Stomach smooth muscle (tissue), 2 donors: ENCODE measurements around the gene GUCD1.

Source experiments
- H3K27ac ChIP-seq: one replicate; pipeline ENCODE4 v1.7.0; 2013; ENCODE audit warnings: mild to moderate bottlenecking, low read length, inconsistent platforms
- H3K27me3 ChIP-seq, 2 donors: one replicate each; pipeline ENCODE4 v1.7.0; 2013; ENCODE audit warnings: low read length in 2 of 2; ENCODE audit not compliant: insufficient read depth in 2 of 2, control insufficient read depth in 1 of 2
- H3K36me3 ChIP-seq, 2 donors: one replicate each; pipeline ENCODE4 v1.7.0; 2013; ENCODE audit warnings: low read length in 2 of 2; ENCODE audit not compliant: control insufficient read depth in 2 of 2, insufficient read depth in 2 of 2
- H3K4me1 ChIP-seq: one replicate; pipeline ENCODE4 v1.7.0; 2013; ENCODE audit warnings: low read length; ENCODE audit not compliant: control insufficient read depth, insufficient read depth
- H3K4me3 ChIP-seq, 2 donors: one replicate each; pipeline ENCODE4 v1.7.0; 2013; ENCODE audit warnings: low read length in 2 of 2
- H3K9ac ChIP-seq, 2 donors: one replicate each; pipeline ENCODE4 v1.7.0; 2013; ENCODE audit warnings: low read length in 2 of 2, mild to moderate bottlenecking in 1 of 2
- H3K9me3 ChIP-seq, 2 donors: one replicate each; pipeline ENCODE4 v1.7.0; 2013; ENCODE audit warnings: low read length in 2 of 2; ENCODE audit not compliant: control insufficient read depth in 2 of 2
- donor health status: healthy.
- donor health status: Pancreatic carcinoma.

GUCD1 gene

DNA sequence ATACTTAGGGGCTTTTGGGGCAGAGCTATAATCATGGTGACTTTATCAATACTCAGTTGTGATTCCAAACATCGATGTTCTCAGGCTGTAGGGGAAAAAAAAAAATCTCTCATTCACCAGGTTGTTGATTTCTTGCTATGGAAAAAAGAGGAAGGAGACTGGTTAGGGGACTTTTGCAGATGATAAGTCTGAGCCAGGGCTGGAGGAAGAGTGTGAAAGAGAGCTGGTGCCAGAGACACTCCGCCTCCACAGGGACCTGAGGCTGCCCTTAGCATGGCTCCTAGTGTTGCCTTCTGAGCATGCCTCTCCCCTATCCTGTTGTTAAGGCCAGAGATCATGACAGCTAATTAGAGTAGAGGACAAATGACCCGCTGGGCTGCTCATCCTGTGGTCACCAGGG, 42.9 kb downstream of the GUCD1 start:
- no peaks in the 10 kb centered on the region for H3K9me3 ChIP-seq
- no peaks in the 10 kb centered on the region for H3K36me3 ChIP-seq
- no peak overlapping the region for H3K4me3 ChIP-seq
- no peak overlapping the region for H3K27ac ChIP-seq
- peaks cover 18% of the 10 kb centered on the region for H3K4me1 ChIP-seq
- no peak overlapping the region for H3K9ac ChIP-seq
- peaks cover 0 to 4% of the 10 kb centered on the region in 2 donors for H3K27me3 ChIP-seq

DNA sequence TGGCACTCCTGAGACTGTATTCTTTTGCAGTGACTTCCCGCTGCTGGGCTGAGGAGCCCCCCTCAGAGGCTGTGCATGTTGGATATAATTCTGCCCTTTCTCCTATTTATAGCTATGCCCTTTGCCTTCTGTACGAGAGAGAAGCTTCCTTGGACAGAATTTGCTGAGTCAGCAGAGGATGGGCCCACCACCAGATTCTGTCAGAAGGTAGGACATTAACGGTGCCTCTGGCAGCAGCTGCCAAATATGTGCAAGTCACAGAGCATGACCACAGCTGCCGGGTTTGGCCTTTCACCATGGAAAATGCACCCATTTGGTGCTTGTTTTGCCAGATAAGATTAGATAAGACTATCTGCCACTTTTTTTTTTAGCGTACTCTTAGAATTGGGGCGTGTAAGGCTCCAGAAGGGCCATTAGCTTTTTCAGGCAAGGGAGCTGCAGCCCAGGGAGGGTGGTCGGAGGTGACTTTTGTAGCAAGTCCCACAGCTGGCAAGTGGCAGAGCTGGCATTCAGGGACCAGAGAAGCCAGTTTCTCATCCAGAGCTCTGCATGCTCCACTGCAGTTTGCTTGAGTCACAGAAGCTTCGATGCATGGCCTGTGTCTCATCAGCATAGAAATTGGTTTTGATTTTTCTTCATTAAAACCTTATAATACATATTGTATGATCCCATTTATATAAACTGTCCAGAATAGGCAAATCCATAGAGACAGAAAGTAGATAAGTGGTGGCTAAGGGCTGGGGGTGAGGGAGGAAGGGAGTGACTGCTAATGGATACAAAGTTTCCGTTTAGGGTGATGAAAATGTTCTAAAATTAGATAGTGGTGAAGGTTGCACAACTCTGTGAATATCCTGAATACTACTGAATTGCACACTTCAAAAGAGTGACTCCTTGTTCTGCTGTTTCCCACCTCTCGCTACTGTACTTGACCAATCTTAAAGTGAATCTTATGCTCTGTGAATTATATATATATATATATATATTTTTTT, 44.0 kb downstream of the GUCD1 start:
- Histone ChIP-seq H3K27ac (no peak overlapping the region), H3K9ac (no peak overlapping the region), H3K27me3 (peaks cover 0 to 4% of the 10 kb centered on the region in 2 donors), H3K4me1 (peaks cover 16% of the 10 kb centered on the region), H3K36me3 (no peaks in the 10 kb centered on the region), H3K9me3 (no peaks in the 10 kb centered on the region), H3K4me3 (no peak overlapping the region)

- Histone ChIP-seq H3K9me3 (no peaks in the 10 kb centered on the region), H3K27me3 (no peaks in the 10 kb centered on the region), H3K9ac (no peak overlapping the region), H3K27ac (no peak overlapping the region), H3K4me3 (no peak overlapping the region), H3K36me3 (no peaks in the 10 kb centered on the region), H3K4me1 (peaks cover 14% of the 10 kb centered on the region)
These were observed 47.2 kb downstream of the GUCD1 start for GRCh38 chr22:24507716-24508115.

DNA sequence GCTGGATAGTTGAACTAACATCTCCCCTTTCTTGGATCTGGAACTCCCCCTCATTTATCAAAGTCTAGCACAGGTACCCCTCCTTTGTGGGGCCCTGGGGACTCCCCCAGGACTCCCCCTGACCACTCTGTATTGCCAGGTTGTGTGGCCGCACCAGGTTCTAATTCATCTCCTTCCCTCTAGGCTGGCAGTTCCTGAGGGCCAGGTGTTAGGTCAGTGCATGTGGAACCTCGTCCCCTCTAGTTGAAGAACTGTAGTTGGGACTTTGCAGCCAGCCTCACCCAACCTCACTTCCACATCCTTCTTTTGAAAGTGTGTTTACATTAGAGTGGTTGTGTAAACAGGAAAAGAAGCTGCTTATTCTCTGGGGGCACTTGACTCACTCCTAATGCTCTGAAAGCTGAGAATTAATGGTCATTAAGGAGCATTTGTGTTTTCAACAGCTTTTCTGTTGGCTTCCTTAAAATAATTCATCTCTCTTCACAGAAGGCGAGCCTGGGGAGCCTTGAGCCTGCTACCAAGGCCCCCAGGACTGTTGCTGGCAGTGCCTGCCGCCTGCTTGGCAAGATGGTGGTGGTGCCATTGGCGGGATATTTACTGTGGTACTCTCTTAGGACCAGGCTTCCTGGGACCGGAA, 48.0 kb downstream of the GUCD1 start:
- H3K9me3 ChIP-seq: no peaks in the 10 kb centered on the region
- H3K27me3 ChIP-seq: no peaks in the 10 kb centered on the region
- no peak overlapping the region for H3K9ac ChIP-seq
- peaks cover 14% of the 10 kb centered on the region for H3K4me1 ChIP-seq
- H3K36me3 ChIP-seq: no peaks in the 10 kb centered on the region
- no peak overlapping the region for H3K4me3 ChIP-seq
- H3K27ac ChIP-seq: no peak overlapping the region

DNA sequence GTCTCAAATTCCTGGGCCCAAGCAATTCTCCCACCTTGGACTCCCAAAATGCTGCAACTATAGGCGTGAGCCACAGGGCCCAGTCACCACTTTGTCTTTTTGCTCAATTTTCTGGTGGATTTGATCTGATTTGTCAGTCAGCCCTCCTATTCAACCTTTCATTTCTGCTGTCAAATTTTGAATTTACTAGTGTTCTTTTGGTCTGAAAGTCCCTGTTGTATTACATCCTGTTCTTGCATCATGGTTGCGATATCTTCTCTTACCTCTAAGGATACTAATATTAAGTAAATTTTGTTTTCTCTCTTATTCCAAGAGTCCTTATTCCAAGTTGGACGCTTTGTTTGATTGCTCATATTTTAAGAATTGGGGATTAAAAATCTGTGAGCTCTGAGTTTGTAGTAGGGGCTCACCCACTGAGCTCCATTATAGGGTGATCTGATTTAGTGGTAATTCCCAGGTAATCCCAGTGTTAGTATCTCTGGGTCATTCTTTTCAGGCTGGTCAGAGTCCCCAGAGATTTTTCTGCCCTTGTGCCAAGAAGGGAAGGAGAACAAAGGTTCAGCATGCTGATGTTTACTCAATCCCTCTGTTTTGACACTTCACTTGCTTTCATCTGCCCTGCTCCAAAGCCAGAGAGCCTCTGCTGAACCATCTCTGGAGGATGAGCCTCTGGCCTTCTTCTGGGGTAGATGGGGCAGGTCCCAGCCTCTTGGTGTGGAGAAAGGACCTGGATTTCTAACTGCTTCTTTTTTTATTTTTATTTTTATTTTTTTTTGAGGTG, 49.8 kb downstream of the GUCD1 start:
- Histone ChIP-seq H3K36me3 (no peaks in the 10 kb centered on the region), H3K27me3 (peaks cover 0 to 2% of the 10 kb centered on the region in 2 donors), H3K9ac (no peak overlapping the region), H3K27ac (no peak overlapping the region), H3K4me3 (no peak overlapping the region), H3K4me1 (peaks cover 5% of the 10 kb centered on the region), H3K9me3 (no peaks in the 10 kb centered on the region)

DNA sequence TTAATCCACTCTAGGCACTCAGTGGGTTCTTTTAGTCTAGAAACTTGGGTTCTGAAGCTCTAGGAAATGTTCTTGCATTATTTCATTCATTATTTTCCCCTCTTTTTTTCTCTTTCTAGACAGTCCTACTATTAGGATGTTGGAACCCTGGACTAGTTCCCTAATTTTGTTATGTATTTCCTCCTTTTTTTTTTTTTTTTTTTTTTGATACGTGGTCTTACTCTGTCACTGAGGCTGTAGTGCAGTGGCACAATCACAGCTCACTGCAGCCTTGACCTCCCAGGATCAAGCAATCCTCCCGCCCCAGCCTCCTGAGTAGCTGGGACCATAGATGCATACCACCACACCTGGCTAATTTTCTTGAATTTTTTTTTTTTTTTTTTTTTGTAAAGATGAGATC, 50.4 kb downstream of the GUCD1 start:
- H3K4me1 ChIP-seq: peaks cover 5% of the 10 kb centered on the region
- H3K9me3 ChIP-seq: no peaks in the 10 kb centered on the region
- no peak overlapping the region for H3K4me3 ChIP-seq
- H3K9ac ChIP-seq: no peak overlapping the region
- no peaks in the 10 kb centered on the region for H3K36me3 ChIP-seq
- H3K27me3 ChIP-seq: peaks cover 0 to 2% of the 10 kb centered on the region in 2 donors
- H3K27ac ChIP-seq: no peak overlapping the region

- no peak overlapping the region for H3K9ac ChIP-seq
- H3K4me1 ChIP-seq: peaks cover 5% of the 10 kb centered on the region
- no peaks in the 10 kb centered on the region for H3K9me3 ChIP-seq
- H3K4me3 ChIP-seq: no peak overlapping the region
- no peaks in the 10 kb centered on the region for H3K36me3 ChIP-seq
- H3K27ac ChIP-seq: no peak overlapping the region
- peaks cover 0 to 2% of the 10 kb centered on the region in 2 donors for H3K27me3 ChIP-seq
These were observed 51.0 kb downstream of the GUCD1 start for GRCh38 chr22:24503843-24504338.

- Histone ChIP-seq H3K9ac (no peak overlapping the region), H3K4me3 (no peak overlapping the region), H3K9me3 (no peaks in the 10 kb centered on the region), H3K27me3 (peaks cover 0 to 2% of the 10 kb centered on the region in 2 donors), H3K27ac (no peak overlapping the region), H3K4me1 (peaks cover 5% of the 10 kb centered on the region), H3K36me3 (no peaks in the 10 kb centered on the region)
These were observed 51.6 kb downstream of the GUCD1 start for GRCh38 chr22:24503137-24503842.

GRCh38 chr22:24502541-24502940, 52.4 kb downstream of the GUCD1 start:
- Histone ChIP-seq H3K27me3 (peaks cover 0 to 2% of the 10 kb centered on the region in 2 donors), H3K9ac (no peak overlapping the region), H3K4me1 (peaks cover 5% of the 10 kb centered on the region), H3K4me3 (no peak overlapping the region), H3K36me3 (no peaks in the 10 kb centered on the region), H3K9me3 (no peaks in the 10 kb centered on the region), H3K27ac (no peak overlapping the region)

DNA sequence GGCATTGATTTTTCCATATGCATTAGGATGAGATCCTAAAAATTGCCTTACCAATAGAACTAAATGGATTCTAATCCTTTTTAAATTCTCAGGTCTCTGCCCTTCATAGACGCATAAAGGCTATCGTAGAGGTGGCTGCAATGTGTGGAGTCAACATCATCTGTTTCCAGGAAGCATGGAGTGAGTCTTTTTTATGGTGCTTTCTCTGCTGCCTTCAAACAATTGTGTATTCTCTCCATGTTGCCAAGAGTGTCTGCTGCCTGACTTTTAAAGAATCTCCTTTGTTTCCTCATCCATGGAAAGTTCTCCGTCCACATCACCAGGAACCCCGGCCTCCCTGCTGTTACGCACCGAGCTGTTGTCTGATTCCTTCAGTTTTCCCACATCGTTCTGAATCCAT, 52.9 kb downstream of the GUCD1 start:
- no peak overlapping the region for H3K4me3 ChIP-seq
- no peaks in the 10 kb centered on the region for H3K9me3 ChIP-seq
- H3K27ac ChIP-seq: no peak overlapping the region
- peaks cover 0 to 2% of the 10 kb centered on the region in 2 donors for H3K27me3 ChIP-seq
- no peaks in the 10 kb centered on the region for H3K36me3 ChIP-seq
- no peak overlapping the region for H3K9ac ChIP-seq
- H3K4me1 ChIP-seq: peaks cover 3% of the 10 kb centered on the region
